ENCODE data around the gene PDK1. TPM values are rescaled to one million over a fixed set of nuclear protein-coding genes. Genes with fewer than 3 reads are reported as not detected.

PDK1 gene
- total RNA-seq, 2 donors from 2014 or later = 24.7 to 27.3 TPM

GRCh38 chr2:172634477-172634876 lies 78.6 kb downstream of the PDK1 start:
- H3K36me3 Mint-ChIP-seq (ENCODE audit: low read depth) = no peaks in the 10 kb centered on the region
- no peak overlapping the region for H3K4me3 Mint-ChIP-seq
- Histone ChIP-seq H3K9me3 (ENCODE audit: control insufficient read depth, low read length) (no peaks in the 10 kb centered on the region), H3K4me3 (ENCODE audit: low read length) (no peak overlapping the region), H3K36me3 (ENCODE audit: control insufficient read depth, insufficient read depth, low read length) (no peaks in the 10 kb centered on the region), H3K27me3 (ENCODE audit: control insufficient read depth, insufficient read depth, low read length, poor library complexity, severe bottlenecking) (no peaks in the 10 kb centered on the region), H3K27ac (ENCODE audit: low read depth, low read length) (no peak overlapping the region), H3K9ac (ENCODE audit: extremely low read depth, low read length, poor library complexity, severe bottlenecking) (no peak overlapping the region), H3K4me1 (ENCODE audit: control insufficient read depth, insufficient read depth, low read length) (no peaks in the 10 kb centered on the region)
- no peaks in the 10 kb centered on the region for H3K27me3 Mint-ChIP-seq (ENCODE audit: insufficient read depth)
- 71 to 98% methylated on average over 1 to 3 of the region's 3 CpGs for WGBS, 2 experiments (ENCODE audit: insufficient coverage in 1 of 2, insufficient read length in 1 of 2)
- TF ChIP-seq, protein P1, sequence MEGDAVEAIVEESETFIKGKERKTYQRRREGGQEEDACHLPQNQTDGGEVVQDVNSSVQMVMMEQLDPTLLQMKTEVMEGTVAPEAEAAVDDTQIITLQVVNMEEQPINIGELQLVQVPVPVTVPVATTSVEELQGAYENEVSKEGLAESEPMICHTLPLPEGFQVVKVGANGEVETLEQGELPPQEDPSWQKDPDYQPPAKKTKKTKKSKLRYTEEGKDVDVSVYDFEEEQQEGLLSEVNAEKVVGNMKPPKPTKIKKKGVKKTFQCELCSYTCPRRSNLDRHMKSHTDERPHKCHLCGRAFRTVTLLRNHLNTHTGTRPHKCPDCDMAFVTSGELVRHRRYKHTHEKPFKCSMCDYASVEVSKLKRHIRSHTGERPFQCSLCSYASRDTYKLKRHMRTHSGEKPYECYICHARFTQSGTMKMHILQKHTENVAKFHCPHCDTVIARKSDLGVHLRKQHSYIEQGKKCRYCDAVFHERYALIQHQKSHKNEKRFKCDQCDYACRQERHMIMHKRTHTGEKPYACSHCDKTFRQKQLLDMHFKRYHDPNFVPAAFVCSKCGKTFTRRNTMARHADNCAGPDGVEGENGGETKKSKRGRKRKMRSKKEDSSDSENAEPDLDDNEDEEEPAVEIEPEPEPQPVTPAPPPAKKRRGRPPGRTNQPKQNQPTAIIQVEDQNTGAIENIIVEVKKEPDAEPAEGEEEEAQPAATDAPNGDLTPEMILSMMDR (conservative IDR thresholded peaks at IDR 0.05) = no peak
- no peaks in the 10 kb centered on the region for H3K9me3 Mint-ChIP-seq
- H3K4me1 Mint-ChIP-seq = no peaks in the 10 kb centered on the region
- no peak overlapping the region for H3K27ac Mint-ChIP-seq
- DNase-seq = no peak

GRCh38 chr2:172635548-172635947 lies 79.7 kb downstream of the PDK1 start:
- H3K4me1 Mint-ChIP-seq = no peaks in the 10 kb centered on the region
- 95 to 96% methylated on average over 3 to 5 of the region's 5 CpGs for WGBS, 2 experiments (ENCODE audit: insufficient coverage in 1 of 2, insufficient read length in 1 of 2)
- H3K27me3 Mint-ChIP-seq (ENCODE audit: insufficient read depth) = no peaks in the 10 kb centered on the region
- Histone ChIP-seq H3K9me3 (ENCODE audit: control insufficient read depth, low read length) (no peaks in the 10 kb centered on the region), H3K36me3 (ENCODE audit: control insufficient read depth, insufficient read depth, low read length) (no peaks in the 10 kb centered on the region), H3K27ac (ENCODE audit: low read depth, low read length) (no peak overlapping the region), H3K4me1 (ENCODE audit: control insufficient read depth, insufficient read depth, low read length) (no peaks in the 10 kb centered on the region), H3K4me3 (ENCODE audit: low read length) (no peak overlapping the region), H3K27me3 (ENCODE audit: control insufficient read depth, insufficient read depth, low read length, poor library complexity, severe bottlenecking) (no peaks in the 10 kb centered on the region), H3K9ac (ENCODE audit: extremely low read depth, low read length, poor library complexity, severe bottlenecking) (no peak overlapping the region)
- TF ChIP-seq, protein P1 (conservative IDR thresholded peaks at IDR 0.05) = no peak
- no peaks in the 10 kb centered on the region for H3K9me3 Mint-ChIP-seq
- H3K27ac Mint-ChIP-seq = no peak overlapping the region
- DNase-seq = no peak
- no peaks in the 10 kb centered on the region for H3K36me3 Mint-ChIP-seq (ENCODE audit: low read depth)
- no peak overlapping the region for H3K4me3 Mint-ChIP-seq

DNA sequence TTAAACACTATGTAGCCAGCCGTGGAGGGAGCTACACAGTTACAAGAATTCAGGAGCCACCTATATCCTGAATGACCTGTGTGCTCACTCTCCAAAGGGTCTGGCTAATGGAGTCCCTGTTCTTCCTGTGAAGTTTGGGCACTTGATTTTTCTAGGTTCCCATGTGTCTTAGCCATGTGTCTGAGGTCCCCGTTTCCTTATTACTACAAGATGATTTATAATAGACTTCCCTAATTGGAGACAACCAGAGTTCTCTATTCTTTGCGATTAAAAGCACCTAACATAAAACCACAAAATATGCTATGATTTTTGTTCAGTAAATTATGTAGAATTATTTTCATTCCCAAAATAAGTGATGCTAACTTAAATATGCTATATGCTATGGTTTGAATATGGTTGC lies 83.4 kb downstream of the PDK1 start:
- H3K36me3 ChIP-seq (ENCODE audit: control insufficient read depth, insufficient read depth, low read length) = no peaks in the 10 kb centered on the region
- Mint-ChIP-seq H3K27me3 (ENCODE audit: insufficient read depth) (no peaks in the 10 kb centered on the region), H3K27ac (no peak overlapping the region), H3K4me3 (no peak overlapping the region), H3K4me1 (no peaks in the 10 kb centered on the region), H3K36me3 (ENCODE audit: low read depth) (no peaks in the 10 kb centered on the region), H3K9me3 (no peaks in the 10 kb centered on the region)
- TF ChIP-seq, protein P1 (conservative IDR thresholded peaks at IDR 0.05) = no peak
- no peaks in the 10 kb centered on the region for H3K9me3 ChIP-seq (ENCODE audit: control insufficient read depth, low read length)
- H3K4me3 ChIP-seq (ENCODE audit: low read length) = no peak overlapping the region
- no peak overlapping the region for H3K27ac ChIP-seq (ENCODE audit: low read depth, low read length)
- no peaks in the 10 kb centered on the region for H3K4me1 ChIP-seq (ENCODE audit: control insufficient read depth, insufficient read depth, low read length)
- no peak for DNase-seq
- no peaks in the 10 kb centered on the region for H3K27me3 ChIP-seq (ENCODE audit: control insufficient read depth, insufficient read depth, low read length, poor library complexity, severe bottlenecking)
- 80 to 96% methylated on average over 1 to 3 of the region's 3 CpGs for WGBS, 2 experiments (ENCODE audit: insufficient coverage in 1 of 2, insufficient read length in 1 of 2)
- H3K9ac ChIP-seq (ENCODE audit: extremely low read depth, low read length, poor library complexity, severe bottlenecking) = no peak overlapping the region

Data from endodermal cell (in vitro differentiated cells).